ENCODE measurements around the gene SPTBN1. TPM values are rescaled to one million over a fixed set of nuclear protein-coding genes. Genes with fewer than 3 reads are reported as not detected.

Gene SPTBN1
- total and polyA plus RNA-seq, 2 experiments from 2014 or later, result 58.1 to 204 TPM

- TF ChIP-seq ZNF462 (CRISPR knock-in tag; IDR thresholded peaks at IDR 0.05), result no peak
- TF ChIP-seq ZNF114 (CRISPR knock-in tag; IDR thresholded peaks at IDR 0.05), result no peak
- TF ChIP-seq JUNB (IDR thresholded peaks at IDR 0.05; ENCODE audit: unreplicated experiment), result no peak
- TF ChIP-seq STAT1 (IDR thresholded peaks at IDR 0.05; ENCODE audit: unreplicated experiment), result no peak
Measured at GRCh38 chr2:54595999-54596902, 140.1 kb downstream of the SPTBN1 start (continued).

- H3K4me1 Mint-ChIP-seq, result peaks cover 40% of the 10 kb centered on the region
- H3K79me2 ChIP-seq (replicated peaks; ENCODE audit: insufficient read depth), result peaks cover 100% of the 10 kb centered on the region
- no peak for ATAC-seq
- peaks cover 29% of the 10 kb centered on the region for H3K36me3 Mint-ChIP-seq (ENCODE audit: low read depth)
- no peak overlapping the region for H3K4me3 Mint-ChIP-seq
- peaks cover 59% of the 10 kb centered on the region for H4K20me1 ChIP-seq (replicated peaks; ENCODE audit: insufficient read depth)
- H3K4me2 ChIP-seq, result no peak overlapping the region
- H3F3A ChIP-seq (replicated peaks; ENCODE audit: low read depth), result no peaks in the 10 kb centered on the region
- peaks cover 13% of the 10 kb centered on the region for H3K9me2 ChIP-seq (ENCODE audit: insufficient read depth)
- H3K36me3 ChIP-seq (ENCODE audit: insufficient read depth), result peaks cover 4% of the 10 kb centered on the region
- H3K9me3 Mint-ChIP-seq, result no peaks in the 10 kb centered on the region
- H3K27me3 Mint-ChIP-seq (ENCODE audit: insufficient read depth, low read depth, poor library complexity), result peaks cover 11% of the 10 kb centered on the region
- peaks cover 11% of the 10 kb centered on the region for H3K4me1 ChIP-seq (ENCODE audit: insufficient read depth)
- no peak for TF ChIP-seq CREB1 (CRISPR knock-in tag; IDR thresholded peaks at IDR 0.05; ENCODE audit: low read depth)
- TF ChIP-seq STAT1 (IDR thresholded peaks at IDR 0.05; ENCODE audit: unreplicated experiment), result no peak
- TF ChIP-seq CTCF (conservative IDR thresholded peaks at IDR 0.05; ENCODE audit: low read depth in 2 of 2), result no peak
- H3K27me3 ChIP-seq (ENCODE audit: insufficient read depth), result no peaks in the 10 kb centered on the region
- H3K27ac ChIP-seq (ENCODE audit: low read depth), result no peak overlapping the region
- no peak for DNase-seq (ENCODE audit: low spot score)
- peak overlapping the region; percentile 25; the same call in 1 of the 2 replicates for H3K27ac Mint-ChIP-seq
- H3K4me3 ChIP-seq, result no peak overlapping the region
- H2AFZ ChIP-seq, result no peak overlapping the region
Measured at GRCh38 chr2:54597153-54597848, 141.2 kb downstream of the SPTBN1 start.

Data from GM23338 (cell line).